ENCODE measurements around the gene ATG7.
A peak's percentile ranks its signal among the peaks of the same experiment; 100 is the strongest.

The ATG7 gene

DNA sequence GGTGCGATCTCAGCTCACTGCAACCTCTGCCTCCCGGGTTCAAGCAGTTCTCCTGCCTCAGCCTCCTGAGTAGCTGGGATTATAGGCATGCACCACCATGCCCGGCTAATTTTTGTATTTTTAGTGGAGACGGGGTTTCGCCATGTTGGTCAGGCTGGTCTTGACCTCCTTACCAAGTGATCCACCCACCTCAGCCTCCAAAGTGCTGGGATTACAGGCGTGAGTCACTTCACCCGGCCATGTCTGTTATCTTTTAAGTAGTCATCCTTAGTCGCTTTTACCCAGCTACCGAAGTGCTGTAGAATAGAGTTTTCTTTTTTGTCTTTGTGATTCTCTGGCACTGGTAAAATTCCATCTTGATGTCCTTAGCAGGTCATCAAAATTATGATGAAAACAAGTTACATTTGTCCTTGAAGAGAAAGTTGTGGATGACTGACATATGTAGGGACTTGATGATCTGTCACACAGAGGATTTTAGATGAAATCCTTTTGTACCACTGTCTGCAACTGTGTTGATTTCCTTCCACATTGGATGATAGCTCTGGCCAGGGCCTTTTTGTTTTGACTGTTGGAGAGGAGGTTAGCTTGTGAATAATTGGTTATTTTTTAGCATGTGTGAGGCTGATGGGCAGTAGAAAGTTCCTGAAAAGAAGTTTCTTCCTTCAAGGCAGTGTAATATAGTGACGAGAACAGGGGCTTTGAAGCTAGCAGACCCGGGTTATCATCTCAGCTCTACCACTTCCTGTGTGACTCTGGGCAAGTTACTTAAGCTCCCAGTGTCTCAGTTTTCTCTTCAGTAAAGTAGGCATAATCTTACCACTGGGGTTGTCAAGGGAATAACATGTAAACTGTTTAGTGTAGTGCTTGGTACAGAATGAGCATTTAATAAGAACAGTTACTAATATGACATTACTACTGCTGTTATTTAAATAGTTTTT lies 18.8 kb downstream of the ATG7 start:
- Histone ChIP-seq H4K20me1 (ENCODE audit: insufficient read depth, low read length) (peaks cover 4% of the 10 kb centered on the region; the same call in 1 of the 2 replicates), H3K4me3 (ENCODE audit: low read depth in 1 of 2, low read length in 2 of 2) (no peak overlapping the region), H3K4me2 (ENCODE audit: insufficient read depth, low read length) (peak overlapping the region; percentile 10; the same call in 1 of the 2 replicates), H2AFZ (ENCODE audit: low read depth, low read length) (peak overlapping the region; percentile 27), H3K36me3 (ENCODE audit: insufficient read depth, low read length) (no peaks in the 10 kb centered on the region; the same call in 1 of the 2 replicates), H3K79me2 (ENCODE audit: insufficient read depth, low read length) (peaks cover 25% of the 10 kb centered on the region), H3K4me1 (ENCODE audit: insufficient read depth, low read length) (peaks cover 52% of the 10 kb centered on the region), H3K9me3 (ENCODE audit: insufficient read depth, low read length, severe bottlenecking) (no peaks in the 10 kb centered on the region), H3K27me3 (ENCODE audit: insufficient read depth, low read length, poor library complexity) (no peaks in the 10 kb centered on the region), H3K27ac (ENCODE audit: low read length) (peak overlapping the region; percentile 63), H3K9ac (ENCODE audit: low read depth, low read length) (peak overlapping the region; percentile 24)
- ATAC-seq (ENCODE audit: insufficient read depth, low read depth), result peak; percentile 96
- peak; percentile 61 for DNase-seq
- no peak for TF ChIP-seq EZH2 (IDR thresholded peaks at IDR 0.05; ENCODE audit: borderline replicate concordance, low read depth, low read length, severe bottlenecking)
- TF ChIP-seq, protein P1, sequence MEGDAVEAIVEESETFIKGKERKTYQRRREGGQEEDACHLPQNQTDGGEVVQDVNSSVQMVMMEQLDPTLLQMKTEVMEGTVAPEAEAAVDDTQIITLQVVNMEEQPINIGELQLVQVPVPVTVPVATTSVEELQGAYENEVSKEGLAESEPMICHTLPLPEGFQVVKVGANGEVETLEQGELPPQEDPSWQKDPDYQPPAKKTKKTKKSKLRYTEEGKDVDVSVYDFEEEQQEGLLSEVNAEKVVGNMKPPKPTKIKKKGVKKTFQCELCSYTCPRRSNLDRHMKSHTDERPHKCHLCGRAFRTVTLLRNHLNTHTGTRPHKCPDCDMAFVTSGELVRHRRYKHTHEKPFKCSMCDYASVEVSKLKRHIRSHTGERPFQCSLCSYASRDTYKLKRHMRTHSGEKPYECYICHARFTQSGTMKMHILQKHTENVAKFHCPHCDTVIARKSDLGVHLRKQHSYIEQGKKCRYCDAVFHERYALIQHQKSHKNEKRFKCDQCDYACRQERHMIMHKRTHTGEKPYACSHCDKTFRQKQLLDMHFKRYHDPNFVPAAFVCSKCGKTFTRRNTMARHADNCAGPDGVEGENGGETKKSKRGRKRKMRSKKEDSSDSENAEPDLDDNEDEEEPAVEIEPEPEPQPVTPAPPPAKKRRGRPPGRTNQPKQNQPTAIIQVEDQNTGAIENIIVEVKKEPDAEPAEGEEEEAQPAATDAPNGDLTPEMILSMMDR (IDR thresholded peaks at IDR 0.05; ENCODE audit: borderline replicate concordance, extremely low read depth, low read length, poor library complexity, severe bottlenecking), result no peak

DNA sequence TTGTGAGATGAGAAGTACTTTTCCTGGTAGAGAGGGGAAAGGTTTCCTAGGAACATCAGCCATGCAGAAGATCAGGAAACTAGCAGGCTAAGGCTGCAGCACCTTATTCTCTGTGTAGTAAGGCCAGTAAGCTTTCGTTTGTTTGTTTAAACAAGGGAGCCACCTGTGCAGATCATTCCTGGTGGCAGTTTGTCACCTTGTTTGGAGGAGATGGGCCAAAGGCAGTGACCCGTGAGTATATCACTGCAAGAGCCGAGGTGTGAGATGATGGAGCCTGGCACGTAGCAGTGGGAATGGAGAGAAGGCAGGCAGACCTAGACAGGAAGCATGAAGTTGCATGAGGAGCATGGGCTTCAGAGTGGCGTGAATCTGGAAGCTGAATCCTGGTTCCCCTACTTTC lies 19.6 kb downstream of the ATG7 start:
- TF ChIP-seq EZH2 (IDR thresholded peaks at IDR 0.05; ENCODE audit: borderline replicate concordance, low read depth, low read length, severe bottlenecking), result no peak
- TF ChIP-seq, protein P1 (IDR thresholded peaks at IDR 0.05; ENCODE audit: borderline replicate concordance, extremely low read depth, low read length, poor library complexity, severe bottlenecking), result no peak
- Histone ChIP-seq H3K36me3 (ENCODE audit: insufficient read depth, low read length) (no peaks in the 10 kb centered on the region; the same call in 1 of the 2 replicates), H3K4me3 (ENCODE audit: low read depth in 1 of 2, low read length in 2 of 2) (no peak overlapping the region), H4K20me1 (ENCODE audit: insufficient read depth, low read length) (peaks cover 4% of the 10 kb centered on the region; the same call in 1 of the 2 replicates), H3K27ac (ENCODE audit: low read length) (peak overlapping the region; percentile 63), H3K4me2 (ENCODE audit: insufficient read depth, low read length) (peak overlapping the region; percentile 10; the same call in 1 of the 2 replicates), H3K9ac (ENCODE audit: low read depth, low read length) (no peak overlapping the region), H3K4me1 (ENCODE audit: insufficient read depth, low read length) (peaks cover 52% of the 10 kb centered on the region), H2AFZ (ENCODE audit: low read depth, low read length) (no peak overlapping the region), H3K79me2 (ENCODE audit: insufficient read depth, low read length) (peaks cover 32% of the 10 kb centered on the region), H3K27me3 (ENCODE audit: insufficient read depth, low read length, poor library complexity) (no peaks in the 10 kb centered on the region), H3K9me3 (ENCODE audit: insufficient read depth, low read length, severe bottlenecking) (no peaks in the 10 kb centered on the region)
- ATAC-seq (ENCODE audit: insufficient read depth, low read depth), result no peak
- no peak for DNase-seq

DNA sequence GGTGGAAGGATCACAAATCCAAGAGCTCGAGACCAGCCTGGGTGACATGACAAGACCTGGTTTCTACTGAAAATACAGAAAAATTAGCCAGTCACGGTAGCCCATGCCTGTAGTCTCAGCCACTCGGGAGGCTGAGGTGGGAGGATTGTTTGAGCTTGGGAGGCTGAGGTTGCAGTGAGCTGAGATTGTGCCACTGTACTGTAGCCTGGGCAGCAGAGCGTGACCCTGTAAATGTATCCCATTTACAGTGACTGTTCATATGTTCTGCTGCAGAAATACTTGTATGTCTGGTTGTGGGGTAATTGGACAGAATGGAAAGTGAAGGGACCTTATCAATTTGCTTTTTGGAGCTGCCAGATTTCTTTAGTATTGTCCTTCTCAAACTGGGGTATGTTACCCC lies 24.9 kb downstream of the ATG7 start:
- TF ChIP-seq, protein P1 (IDR thresholded peaks at IDR 0.05; ENCODE audit: borderline replicate concordance, extremely low read depth, low read length, poor library complexity, severe bottlenecking), result no peak
- TF ChIP-seq EZH2 (IDR thresholded peaks at IDR 0.05; ENCODE audit: borderline replicate concordance, low read depth, low read length, severe bottlenecking), result no peak
- Histone ChIP-seq H3K27ac (ENCODE audit: low read length) (no peak overlapping the region), H3K9ac (ENCODE audit: low read depth, low read length) (no peak overlapping the region), H3K79me2 (ENCODE audit: insufficient read depth, low read length) (peaks cover 13% of the 10 kb centered on the region), H2AFZ (ENCODE audit: low read depth, low read length) (no peak overlapping the region), H3K4me1 (ENCODE audit: insufficient read depth, low read length) (no peaks in the 10 kb centered on the region), H3K9me3 (ENCODE audit: insufficient read depth, low read length, severe bottlenecking) (no peaks in the 10 kb centered on the region), H3K4me2 (ENCODE audit: insufficient read depth, low read length) (no peak overlapping the region), H3K4me3 (ENCODE audit: low read depth in 1 of 2, low read length in 2 of 2) (no peak overlapping the region), H3K36me3 (ENCODE audit: insufficient read depth, low read length) (peaks cover 29% of the 10 kb centered on the region), H4K20me1 (ENCODE audit: insufficient read depth, low read length) (no peaks in the 10 kb centered on the region), H3K27me3 (ENCODE audit: insufficient read depth, low read length, poor library complexity) (no peaks in the 10 kb centered on the region)
- no peak for DNase-seq
- ATAC-seq (ENCODE audit: insufficient read depth, low read depth), result no peak
